HG03066 (cell line): Measurements from ENCODE around the gene LBHD2.
"Not testable (repeated sequence)": the region's sequence is repeated elsewhere in the genome, so short reads cannot be mapped to it uniquely, and the experiment has no call there.

Experiments used
- ATAC-seq: cut with Tn5 transposase; IDR thresholded peaks from one replicate; pipeline ENCODE4 v1.9.1; 2021; ENCODE audit warnings: low read depth; ENCODE audit not compliant: unreplicated experiment

LBHD2 gene

GRCh38 chr14:103102689-103103260, 18.8 kb downstream of the LBHD2 start:
- ATAC-seq: no peak

- no peak for ATAC-seq
These were observed 19.7 kb downstream of the LBHD2 start for GRCh38 chr14:103103461-103104388.

GRCh38 chr14:103104389-103104653, 20.3 kb downstream of the LBHD2 start:
- no peak for ATAC-seq

GRCh38 chr14:103104654-103105452, 20.8 kb downstream of the LBHD2 start:
- ATAC-seq: no peak

- no peak for ATAC-seq
These were observed 21.7 kb downstream of the LBHD2 start for GRCh38 chr14:103105580-103106150.

- ATAC-seq: no peak
These were observed 23.4 kb downstream of the LBHD2 start for GRCh38 chr14:103107455-103107854.

- no peak for ATAC-seq
These were observed 24.1 kb downstream of the LBHD2 start for GRCh38 chr14:103107941-103108748.

GRCh38 chr14:103108749-103109207, 24.8 kb downstream of the LBHD2 start:
- no peak for ATAC-seq

- ATAC-seq: no peak
These were observed 25.8 kb downstream of the LBHD2 start for GRCh38 chr14:103109535-103110441.

GRCh38 chr14:103110681-103111231, 26.7 kb downstream of the LBHD2 start:
- no peak for ATAC-seq

- ATAC-seq: no peak
These were observed 27.3 kb downstream of the LBHD2 start for GRCh38 chr14:103111232-103111868.

GRCh38 chr14:103112400-103113243, 28.6 kb downstream of the LBHD2 start:
- ATAC-seq: no peak

- ATAC-seq: no peak
These were observed 29.3 kb downstream of the LBHD2 start for GRCh38 chr14:103113303-103113702.

GRCh38 chr14:103113774-103114173, 29.8 kb downstream of the LBHD2 start:
- ATAC-seq: no peak

- not testable (repeated sequence) for ATAC-seq
These were observed 31.2 kb downstream of the LBHD2 start for GRCh38 chr14:103115086-103115679.

GRCh38 chr14:103115845-103116572, 32.0 kb downstream of the LBHD2 start:
- no peak for ATAC-seq
